GM21619 (cell line): ENCODE data around the gene CDKL4.
"Not testable (repeated sequence)": the region's sequence is repeated elsewhere in the genome, so short reads cannot be mapped to it uniquely, and the experiment has no call there.

ENCODE experiments used
- ATAC-seq: cut with Tn5 transposase; IDR thresholded peaks from one replicate; pipeline ENCODE4 v1.9.1; 2021; ENCODE audit not compliant: unreplicated experiment

The CDKL4 gene

DNA sequence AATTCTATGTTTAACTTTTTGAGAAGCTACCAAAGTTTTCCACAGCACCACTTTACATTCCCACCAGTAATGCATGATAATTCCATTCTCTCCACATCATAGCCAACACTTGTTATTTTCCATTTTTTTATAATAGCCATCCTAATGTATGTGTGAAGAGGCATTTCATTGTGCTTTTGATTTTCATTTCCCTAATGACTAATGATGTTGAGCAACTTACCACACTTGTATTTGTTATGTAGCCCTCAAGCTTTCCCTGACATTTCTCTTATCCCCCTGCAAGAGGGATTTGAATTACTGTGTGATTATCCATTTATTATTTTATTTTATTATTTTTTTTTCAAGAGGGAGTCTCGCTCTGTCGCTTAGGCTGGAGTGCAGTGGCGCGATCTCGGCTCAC, 99.4 kb downstream of the CDKL4 start:
- no peak for ATAC-seq

- ATAC-seq: no peak
These were observed 100.7 kb downstream of the CDKL4 start for GRCh38 chr2:39142904-39143605.

DNA sequence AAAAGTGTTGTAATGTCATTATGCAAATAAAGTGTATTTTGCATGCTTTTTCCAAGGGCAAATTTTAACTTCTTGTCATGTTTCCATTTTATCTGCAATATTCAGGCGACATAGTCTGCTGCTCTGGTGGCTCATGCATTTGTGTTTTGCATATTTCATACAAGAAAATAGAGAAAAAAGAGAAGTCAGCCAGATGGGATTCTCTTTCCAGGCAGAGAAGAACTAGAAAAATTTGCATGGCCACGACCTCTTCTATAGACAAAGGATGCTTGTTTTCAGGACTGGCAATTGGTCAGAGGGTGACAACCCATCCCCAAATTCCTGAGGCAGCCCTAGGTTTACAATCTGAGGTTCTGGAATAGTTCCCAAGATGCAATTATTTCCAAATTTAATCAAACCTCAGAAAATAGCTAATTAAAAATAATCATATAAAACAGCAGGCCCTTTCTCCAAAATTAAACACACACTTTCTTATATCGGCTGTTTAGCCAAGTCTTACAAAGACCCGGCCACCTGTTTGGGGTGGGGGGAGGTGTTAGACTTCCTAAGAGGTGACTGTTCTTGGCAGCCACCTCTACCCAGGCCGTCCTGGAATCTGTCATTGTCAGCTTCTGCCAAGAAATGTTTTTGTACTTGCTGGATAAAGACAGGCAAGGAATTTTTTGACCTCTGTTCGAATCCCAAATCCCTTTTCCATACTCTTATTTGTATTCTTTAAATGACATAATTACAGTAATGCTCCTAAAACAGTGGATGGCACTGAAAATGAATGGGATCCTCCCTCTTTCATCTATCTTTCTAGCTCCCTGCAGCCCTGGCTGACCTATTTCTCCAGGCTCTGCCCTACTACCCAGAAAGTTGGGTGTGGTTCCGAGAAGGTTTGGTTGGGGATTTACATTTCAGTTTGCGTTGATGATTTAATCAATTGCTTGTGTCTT, 102.2 kb downstream of the CDKL4 start:
- peak; percentile 59 for ATAC-seq

DNA sequence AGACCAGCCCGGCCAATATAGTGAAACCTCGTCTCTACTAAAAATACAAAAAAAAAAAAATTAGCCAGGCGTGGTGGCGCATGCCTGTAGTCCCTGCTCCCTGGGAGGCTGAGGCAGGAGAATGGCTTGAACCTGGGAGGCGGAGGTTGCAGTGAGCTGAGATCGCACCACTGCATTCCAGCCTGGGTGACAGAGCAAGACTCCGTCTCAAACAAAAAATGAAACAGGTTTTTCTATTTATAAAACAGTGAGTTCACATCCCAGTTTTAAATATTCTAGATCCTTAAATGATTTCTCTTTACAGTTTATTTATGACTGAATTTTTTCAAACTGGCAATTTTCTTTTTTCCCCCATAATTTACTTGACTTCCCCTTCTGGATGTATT, 102.8 kb downstream of the CDKL4 start:
- ATAC-seq: not testable (repeated sequence)

- ATAC-seq: no peak
These were observed 103.4 kb downstream of the CDKL4 start for GRCh38 chr2:39140322-39140847.

DNA sequence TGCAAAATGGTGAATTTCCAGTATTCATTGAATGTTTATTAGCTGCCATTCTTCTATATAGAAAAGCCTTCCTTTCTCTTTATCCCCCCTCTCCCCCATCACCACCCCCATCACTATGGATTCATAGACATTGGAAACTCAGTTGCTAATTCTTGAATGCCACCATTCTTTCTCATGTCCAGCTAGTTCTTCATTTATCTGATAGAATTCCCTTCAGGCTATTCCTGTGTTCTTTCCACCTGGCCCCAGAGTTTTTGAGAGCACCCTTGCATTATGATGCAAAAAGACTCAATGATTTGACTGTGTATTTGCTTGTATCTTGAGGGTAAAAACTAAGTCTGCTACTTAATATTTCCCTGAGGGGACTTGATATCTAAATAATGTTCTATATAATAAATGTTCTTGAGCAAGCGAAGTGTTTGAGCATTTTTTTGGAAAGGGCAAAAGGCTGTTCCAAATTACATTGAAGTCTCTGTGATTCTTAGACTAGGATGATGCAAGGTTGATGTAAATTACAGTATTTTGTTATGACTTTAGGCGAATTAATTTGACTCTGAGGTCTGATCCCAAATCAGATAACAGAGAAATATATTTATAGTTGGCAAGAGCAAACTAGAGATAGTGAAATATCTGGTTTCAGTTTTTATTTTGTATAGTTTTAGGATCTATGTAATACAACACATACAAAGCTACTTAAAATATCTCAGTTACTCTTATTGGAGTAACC, 104.1 kb downstream of the CDKL4 start:
- no peak for ATAC-seq

GRCh38 chr2:39138837-39139211, 104.9 kb downstream of the CDKL4 start:
- ATAC-seq: no peak

DNA sequence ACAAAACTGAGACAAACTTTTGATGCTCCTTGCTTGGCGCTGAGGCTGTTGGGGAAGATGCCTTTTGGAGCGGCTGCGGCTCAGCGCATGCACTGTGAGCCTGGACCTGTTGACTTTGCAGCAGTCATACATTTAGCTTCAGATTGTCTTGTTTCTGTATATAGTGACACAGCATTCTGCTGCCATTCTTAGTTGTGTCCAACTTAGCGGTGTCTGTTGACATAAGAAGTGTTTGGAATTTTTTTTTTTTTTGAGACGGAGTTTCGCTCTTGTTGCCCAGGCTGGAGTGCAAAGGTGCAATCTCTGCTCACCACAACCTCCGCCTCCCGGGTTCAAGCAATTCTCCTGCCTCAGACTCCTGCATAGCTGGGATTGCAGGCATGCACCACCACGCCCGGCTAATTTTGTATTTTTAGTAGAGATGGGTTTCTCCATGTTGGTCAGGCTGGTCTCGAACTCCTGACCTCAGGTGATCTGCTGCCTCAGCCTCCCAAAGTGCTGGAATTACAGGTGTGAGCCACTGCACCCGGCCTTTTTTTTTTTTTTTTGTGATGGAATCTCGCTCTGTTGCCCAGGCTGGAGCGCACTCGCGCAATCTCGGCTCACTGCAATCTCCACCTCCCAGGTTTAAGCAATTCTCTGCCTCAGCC, 105.5 kb downstream of the CDKL4 start:
- ATAC-seq: not testable (repeated sequence)

GRCh38 chr2:39136799-39137198, 107.0 kb downstream of the CDKL4 start:
- ATAC-seq: no peak

DNA sequence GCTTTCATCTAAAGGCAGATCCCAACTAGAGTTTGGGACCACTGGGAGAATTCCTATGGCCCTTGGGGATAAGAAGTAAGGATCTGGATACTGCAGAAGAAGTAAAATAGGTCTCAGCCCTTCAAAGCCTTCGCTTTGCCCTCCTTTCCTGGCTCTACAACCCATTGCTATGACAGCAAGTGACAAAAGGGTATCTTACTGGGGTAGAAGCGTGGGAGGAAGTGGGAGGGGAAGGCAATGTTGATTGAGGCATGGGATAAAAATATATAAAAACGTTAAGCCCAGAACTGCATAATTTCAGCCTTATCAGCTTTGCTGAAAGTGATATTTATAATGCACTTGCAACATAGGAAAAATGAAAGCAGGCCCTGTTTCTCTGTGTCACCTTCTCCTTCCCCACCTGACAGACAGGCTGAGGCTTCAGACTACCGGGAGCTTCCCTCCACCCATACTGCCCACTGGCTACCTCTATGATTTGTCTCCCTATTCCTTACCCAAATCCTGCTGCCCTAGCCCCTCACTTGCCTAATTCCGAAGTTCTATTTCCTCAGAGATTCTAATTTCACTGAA, 108.0 kb downstream of the CDKL4 start:
- no peak for ATAC-seq

GRCh38 chr2:39133215-39133851, 110.4 kb downstream of the CDKL4 start:
- ATAC-seq: no peak

GRCh38 chr2:39128919-39129391, 114.8 kb downstream of the CDKL4 start:
- ATAC-seq: peak; percentile 38

DNA sequence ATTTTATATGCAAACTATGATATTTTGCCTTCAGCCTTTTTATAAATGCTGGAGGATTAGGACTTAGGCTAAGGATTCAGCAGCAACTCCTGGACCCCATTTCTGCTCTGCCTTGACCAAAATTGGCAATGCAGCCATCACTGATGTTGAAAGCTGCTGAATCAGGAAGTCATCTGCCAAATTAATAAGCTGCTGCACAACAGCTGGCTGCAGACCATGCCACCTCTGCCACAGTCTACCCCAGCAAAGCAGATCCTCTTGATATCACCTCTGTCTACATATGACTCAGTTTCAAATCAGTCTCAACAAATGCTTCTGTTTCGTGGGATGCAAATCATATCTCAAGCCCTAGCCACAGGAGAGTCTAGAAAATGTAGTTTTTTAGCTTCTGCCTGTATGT, 115.8 kb downstream of the CDKL4 start:
- ATAC-seq: peak; percentile 47
